Measurements from ENCODE around the gene C9orf50.

The C9orf50 gene

DNA sequence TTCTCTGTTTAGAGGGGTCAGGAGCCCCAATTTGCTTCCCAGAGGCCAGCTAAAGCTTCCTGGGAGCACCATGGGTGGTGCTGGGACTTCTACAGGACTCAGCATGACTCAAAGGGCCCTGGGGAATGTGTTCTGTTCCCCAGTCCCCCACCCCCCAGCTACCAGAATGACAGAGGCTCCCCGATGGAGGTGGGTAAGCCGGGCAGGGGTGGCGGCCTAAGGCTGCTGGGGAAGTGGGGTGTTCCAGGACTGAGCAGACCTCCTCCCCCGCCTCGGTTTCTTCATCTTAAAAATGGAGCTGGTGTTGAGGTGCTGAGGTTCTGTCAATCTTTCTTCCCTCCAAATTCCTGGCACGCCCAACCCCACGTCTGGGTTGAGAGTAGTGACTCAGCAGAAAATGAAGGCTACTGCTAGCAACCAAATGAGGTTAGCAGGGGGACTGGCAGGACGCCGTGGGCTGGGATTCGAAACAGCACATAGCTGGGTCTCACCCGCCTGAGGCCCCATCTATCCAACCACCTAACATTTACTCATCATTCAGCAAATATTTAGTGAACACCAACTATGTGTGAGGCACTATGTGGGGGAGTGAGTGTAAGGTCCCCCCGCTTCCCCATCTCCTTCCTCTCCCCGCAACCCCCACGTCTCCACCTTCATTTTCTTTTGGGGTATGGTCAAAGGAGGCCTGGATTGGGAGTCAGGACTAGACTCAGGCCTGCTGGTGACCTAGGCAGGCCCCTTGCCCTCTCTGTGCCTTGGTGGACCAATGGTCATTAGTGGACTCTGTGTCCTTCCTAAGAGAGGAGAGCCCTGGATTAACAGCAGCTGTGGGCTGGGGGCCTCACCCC lies 50.2 kb downstream of the C9orf50 start:
- no peak for DNase-seq (ENCODE audit: low read depth in 3 of 3)

- no peak for DNase-seq (ENCODE audit: low read depth in 3 of 3)
These were observed 51.1 kb downstream of the C9orf50 start for GRCh38 chr9:129569502-129570449.

GRCh38 chr9:129568560-129569501 lies 52.1 kb downstream of the C9orf50 start:
- DNase-seq (ENCODE audit: low read depth in 3 of 3): no peak

GRCh38 chr9:129567842-129568559 lies 52.9 kb downstream of the C9orf50 start:
- DNase-seq (ENCODE audit: low read depth in 3 of 3): no peak

DNA sequence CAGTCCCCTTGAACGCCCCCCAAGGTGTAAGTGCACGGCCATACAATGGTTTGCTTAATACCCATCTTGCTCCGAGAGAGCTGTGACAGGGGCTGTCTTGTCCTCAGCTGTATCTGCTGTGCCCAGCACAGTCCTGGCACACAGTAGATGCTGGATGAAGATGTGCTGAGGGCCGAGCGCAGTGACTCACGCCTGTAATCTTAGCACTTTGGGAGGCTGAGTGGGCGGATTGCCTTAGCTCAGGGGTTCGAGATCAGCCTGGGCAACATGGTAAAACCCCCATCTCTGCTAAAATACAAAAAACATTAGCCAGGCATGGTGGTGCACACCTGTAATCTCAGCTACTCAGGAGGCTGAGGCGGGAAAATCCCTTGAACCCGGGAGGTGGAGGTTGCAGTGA lies 53.6 kb downstream of the C9orf50 start:
- DNase-seq (ENCODE audit: low read depth in 3 of 3): no peak

GRCh38 chr9:129566563-129567266 lies 54.2 kb downstream of the C9orf50 start:
- DNase-seq (ENCODE audit: low read depth in 3 of 3): no peak

- DNase-seq (ENCODE audit: low read depth in 3 of 3): no peak
These were observed 58.0 kb downstream of the C9orf50 start for GRCh38 chr9:129562917-129563316.

GRCh38 chr9:129562514-129562913 lies 58.4 kb downstream of the C9orf50 start:
- no peak for DNase-seq (ENCODE audit: low read depth in 3 of 3)
